B cell (primary cell): ENCODE data around the gene KIAA1614. TPM values are rescaled to one million over a fixed set of nuclear protein-coding genes. Genes with fewer than 3 reads are reported as not detected.

Experiments
- ATAC-seq: fragments of 200-7000 bp; cut with Tn5 transposase; one replicate; pipeline ENCODE4 v1.10.0; 2021; ENCODE audit warnings: low read depth, mild to moderate bottlenecking, moderate number of reproducible peaks, moderate library complexity
- CTCF ChIA-PET: fragments of 350-600 bp; sonication (Branson Sonifier 250); formaldehyde crosslinking; loops from one replicate; lab custom pipeline; 2021; ENCODE audit warnings: antibody characterized with exemption, inconsistent platforms; lab: Charles Lee
- POLR2A ChIA-PET: fragments of 350-600 bp; sonication (Branson Sonifier 250); formaldehyde crosslinking; loops from one replicate; lab custom pipeline; 2021; ENCODE audit warnings: antibody characterized with exemption; lab: Charles Lee
- DNase-seq: peaks from one replicate; pipeline ENCODE4 v3.0.0; 2013
- H2AFZ ChIP-seq: 2 replicates; pipeline ENCODE4 v1.6.1; 2012; ENCODE audit warnings: mild to moderate bottlenecking, low read depth, low read length; ENCODE audit not compliant: insufficient read depth, poor library complexity, severe bottlenecking
- H3K27ac ChIP-seq, 2 donors: 1 replicate in 1 of 2; 2 replicates in 1 of 2; pipeline ENCODE4 v1.5.1; 2012 to 2013; ENCODE audit warnings: low read length in 2 of 2, mild to moderate bottlenecking in 2 of 2, moderate library complexity in 1 of 2
- H3K27me3 ChIP-seq, 4 experiments: fragments of 200-600 bp in 1 of 4; sonication (generic) in 1 of 4; replicated peaks in 1 of 4; 1 replicate in 2 of 4; 2 replicates in 2 of 4; pipeline versions ENCODE4 v1.6.1 to v1.7.0; 2013 to 2016; ENCODE audit warnings: low read length in 3 of 4, mild to moderate bottlenecking in 2 of 4, mixed read lengths in 1 of 4, moderate library complexity in 1 of 4; ENCODE audit not compliant: insufficient read depth in 4 of 4, control insufficient read depth in 3 of 4; ENCODE audit errors: control extremely low read depth in 1 of 4
- H3K36me3 ChIP-seq, 2 experiments: replicated peaks in 1 of 2; 1 replicate in 1 of 2; 2 replicates in 1 of 2; pipeline versions ENCODE4 v1.6.1 to v1.7.1; 2013; ENCODE audit warnings: low read length in 1 of 2; ENCODE audit not compliant: insufficient read depth in 2 of 2, control insufficient read depth in 1 of 2; ENCODE audit errors: control extremely low read depth in 1 of 2, extremely low read depth in 1 of 2
- H3K4me1 ChIP-seq, 2 donors: fragments of 200-600 bp in 1 of 2; sonication (generic) in 1 of 2; 1 replicate in 1 of 2; 2 replicates in 1 of 2; pipeline versions ENCODE4 v1.5.1 to v1.6.1; 2013 to 2017; ENCODE audit warnings: low read length in 2 of 2; ENCODE audit not compliant: control insufficient read depth in 2 of 2, insufficient read depth in 2 of 2
- H3K4me2 ChIP-seq: replicated peaks from 2 replicates; pipeline ENCODE3; 2012; ENCODE audit warnings: mild to moderate bottlenecking, low read depth, low read length; ENCODE audit not compliant: poor library complexity, severe bottlenecking
- H3K4me3 ChIP-seq, 5 experiments: fragments of 200-600 bp in 1 of 5; sonication (generic) in 1 of 5; 1 replicate in 3 of 5; 2 replicates in 2 of 5; pipeline versions ENCODE4 v1.5.1 to v1.7.0; 2011 to 2016; ENCODE audit warnings: low read length in 4 of 5, mild to moderate bottlenecking in 4 of 5, low read depth in 2 of 5, control low read depth in 1 of 5, moderate library complexity in 1 of 5; ENCODE audit not compliant: insufficient read depth in 1 of 5; ENCODE audit errors: control extremely low read depth in 1 of 5, extremely low read depth in 1 of 5
- H3K79me2 ChIP-seq: fragments of 200-600 bp; sonication (generic); one replicate; pipeline ENCODE4 v1.6.0; 2016; ENCODE audit warnings: low read length; ENCODE audit not compliant: control insufficient read depth, insufficient read depth
- H3K9ac ChIP-seq: fragments of 200-600 bp; sonication (generic); 2 replicates; pipeline ENCODE4 v1.6.1; 2017; ENCODE audit warnings: mild to moderate bottlenecking, low read length, moderate library complexity
- H3K9me3 ChIP-seq, 3 donors: one replicate each; pipeline versions ENCODE4 v1.6.1 to v1.7.1; 2013; ENCODE audit warnings: low read length in 2 of 3; ENCODE audit not compliant: control insufficient read depth in 2 of 3, insufficient read depth in 1 of 3; ENCODE audit errors: control extremely low read depth in 1 of 3
- H4K20me1 ChIP-seq: 2 replicates; pipeline ENCODE4 v1.6.0; 2012; ENCODE audit warnings: mild to moderate bottlenecking, low read length; ENCODE audit not compliant: insufficient read depth, control insufficient read depth, poor library complexity, severe bottlenecking
- H3K27ac Mint-ChIP-seq: one replicate; pipeline ENCODE4 v1.8.0; 2021; ENCODE audit warnings: mixed read lengths
- H3K27me3 Mint-ChIP-seq: one replicate; pipeline ENCODE4 v1.8.0; 2021; ENCODE audit warnings: mixed read lengths
- H3K4me1 Mint-ChIP-seq: one replicate; pipeline ENCODE4 v1.8.0; 2021; ENCODE audit warnings: mixed read lengths
- H3K4me3 Mint-ChIP-seq: one replicate; pipeline ENCODE4 v1.8.0; 2021; ENCODE audit warnings: mixed read lengths
- H3K9me3 Mint-ChIP-seq: one replicate; pipeline ENCODE4 v1.8.0; 2022; ENCODE audit warnings: mixed read lengths; ENCODE audit not compliant: insufficient read depth
- CTCF ChIP-seq: fragments of 200-600 bp; IDR thresholded peaks from one replicate; pipeline ENCODE4 v1.8.0; 2022; ENCODE audit warnings: antibody characterized with exemption, mild to moderate bottlenecking
- EZH2 ChIP-seq: IDR thresholded peaks from 2 replicates; pipeline ENCODE4 v1.6.1; 2012; ENCODE audit warnings: borderline replicate concordance, low read depth, mild to moderate bottlenecking, moderate library complexity, low read length; ENCODE audit not compliant: insufficient read depth, poor library complexity, severe bottlenecking
- WGBS: methylation state at CpG from one replicate; pipeline ENCODE4 v1.1.5; 2013; ENCODE audit warnings: missing lambda C conversion rate; ENCODE audit not compliant: insufficient coverage; 5-methylcytosine and 5-hydroxymethylcytosine counted together
- intact Hi-C: fragments of 100-400 bp; cut with micrococcal nuclease; formaldehyde crosslinking; loops from one replicate; pipeline ENCODE4 v1.10.0; 2022
- polyA plus RNA-seq: library from polyadenylated mRNA; depleted of rRNA; stranded (reverse); fragments of >200 nt; gene quantifications from 2 replicates; pipeline ENCODE4 v1.2.3, GENCODE V29; 2012
- total RNA-seq, 2 donors: library from RNA; stranded (reverse); fragments of 120-200 nt in 1 of 2; gene quantifications; 1 replicate in 1 of 2; 2 replicates in 1 of 2; pipeline versions ENCODE4 v1.2.3 to v1.2.4, GENCODE V29; 2013 to 2022

Gene KIAA1614
- total and polyA plus RNA-seq, 2 donors (not counting 1 experiment from before 2014, with no cell fraction given): 0.03 to 0.22 TPM

GRCh38 chr1:180951836-180952656 is 39.3 kb downstream of the KIAA1614 start:
- intact Hi-C loops: loop anchor here (5.0 kb wide), 1 partner anchor 70 kb away; the partner anchor contains the start of gene STX6
- no peak overlapping the region for H3K9ac ChIP-seq

More at GRCh38 chr1:180951836-180952656, 39.3 kb downstream of the KIAA1614 start:
- no peaks in the 10 kb centered on the region for H3K27me3 Mint-ChIP-seq
- no peak overlapping the region for H3K27ac ChIP-seq
- H3K4me1 Mint-ChIP-seq: peaks cover 5% of the 10 kb centered on the region
- peaks cover under 1% of the 10 kb centered on the region for H3K9me3 Mint-ChIP-seq
- H2AFZ ChIP-seq: no peak overlapping the region
- H3K79me2 ChIP-seq: no peaks in the 10 kb centered on the region
- no peak overlapping the region for H3K4me2 ChIP-seq
- no peaks in the 10 kb centered on the region for H3K36me3 ChIP-seq
- POLR2A ChIA-PET: interaction anchor here (0.5 kb wide), 1 partner anchor 182 kb away, joined by 5 read pairs; no protein-coding TSS in a partner anchor
- H3K4me1 ChIP-seq: peaks cover 7 to 11% of the 10 kb centered on the region in 2 donors
- ATAC-seq (no peak), DNase-seq (no peak)
- 86% methylated on average over 3 of the region's 5 CpGs for WGBS
- H3K27me3 ChIP-seq: no peaks in the 10 kb centered on the region
- no peak overlapping the region for H3K4me3 ChIP-seq
- no peak overlapping the region for H3K4me3 Mint-ChIP-seq
- no peaks in the 10 kb centered on the region for H4K20me1 ChIP-seq
- CTCF ChIA-PET: interaction anchor here (1.0 kb wide), 1 partner anchor 214 kb away, joined by 3 read pairs; no protein-coding TSS in a partner anchor
- TF ChIP-seq CTCF (no peak), EZH2 (no peak)
- H3K27ac Mint-ChIP-seq: no peak overlapping the region
- H3K9me3 ChIP-seq: peaks cover 0 to 13% (median 1%) of the 10 kb centered on the region in 3 donors
